AG04449 (cell line): Measurements from ENCODE around the gene MYADM.

Experiments
- CTCF ChIA-PET: fragments of 350-600 bp; formaldehyde crosslinking; extraction: SDS; loops from one replicate; lab custom pipeline; 2021; ENCODE audit warnings: antibody characterized with exemption; lab: Yijun Ruan, JAX
- POLR2A ChIA-PET: fragments of 400-600, 350-600 bp; formaldehyde crosslinking; extraction: SDS; loops from one replicate; lab custom pipeline; 2020; ENCODE audit warnings: antibody characterized with exemption, inconsistent platforms; lab: Yijun Ruan, JAX
- DNase-seq: peaks from one replicate; pipeline ENCODE4 v3.0.0-alpha.2; 2010; ENCODE audit warnings: low read depth, low spot score
- H3K4me3 ChIP-seq: 2 replicates; pipeline ENCODE4 v1.5.1; 2011; ENCODE audit warnings: low read depth, mild to moderate bottlenecking, control low read depth, low read length
- TF ChIP-seq, protein P1 (sequence below): IDR thresholded peaks from one replicate; pipeline ENCODE4 v1.5.1; 2011; ENCODE audit warnings: mild to moderate bottlenecking, moderate library complexity, low read length, control low read depth, inconsistent platforms; ENCODE audit not compliant: insufficient read depth; ENCODE audit errors: missing control alignments

MYADM gene

DNA sequence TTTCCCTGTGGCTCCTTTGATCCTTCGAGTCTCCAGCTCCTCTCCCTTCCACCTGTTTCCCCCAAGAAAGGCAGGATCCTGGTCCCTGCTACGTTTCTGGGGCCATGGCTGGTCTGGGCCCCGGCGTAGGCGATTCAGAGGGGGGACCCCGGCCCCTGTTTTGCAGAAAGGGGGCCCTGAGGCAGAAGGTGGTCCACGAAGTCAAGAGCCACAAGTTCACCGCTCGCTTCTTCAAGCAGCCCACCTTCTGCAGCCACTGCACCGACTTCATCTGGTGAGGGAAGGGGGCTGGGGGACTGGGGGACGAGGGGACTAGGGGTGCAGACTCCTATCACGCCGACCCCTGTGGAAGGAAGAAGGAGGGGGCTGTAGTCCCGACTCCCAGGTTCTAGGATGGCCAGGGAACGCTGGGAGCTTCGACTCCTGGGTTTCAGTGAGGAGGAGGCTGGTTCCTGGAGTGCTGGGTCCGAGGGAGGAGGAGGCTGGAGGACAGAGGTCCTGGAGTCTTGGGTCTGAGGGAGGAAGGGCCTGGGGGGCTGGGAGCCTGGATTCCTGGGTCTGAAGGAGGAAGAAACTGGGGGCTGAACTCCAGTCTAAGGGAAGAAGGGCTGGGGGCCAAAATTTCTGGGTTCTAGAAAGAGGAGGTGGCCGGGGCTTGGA is 14.8 kb downstream of the MYADM start:
- peak overlapping the region; percentile 46; the same call in 1 of the 2 replicates for H3K4me3 ChIP-seq
- CTCF ChIA-PET, result interaction anchor here (0.8 to 1.6 kb wide), 3 partner anchors 16 to 67 kb away, joined by 3 to 4 read pairs (median 4); no protein-coding TSS in a partner anchor
- POLR2A ChIA-PET, result no interaction called here
- TF ChIP-seq, protein P1, sequence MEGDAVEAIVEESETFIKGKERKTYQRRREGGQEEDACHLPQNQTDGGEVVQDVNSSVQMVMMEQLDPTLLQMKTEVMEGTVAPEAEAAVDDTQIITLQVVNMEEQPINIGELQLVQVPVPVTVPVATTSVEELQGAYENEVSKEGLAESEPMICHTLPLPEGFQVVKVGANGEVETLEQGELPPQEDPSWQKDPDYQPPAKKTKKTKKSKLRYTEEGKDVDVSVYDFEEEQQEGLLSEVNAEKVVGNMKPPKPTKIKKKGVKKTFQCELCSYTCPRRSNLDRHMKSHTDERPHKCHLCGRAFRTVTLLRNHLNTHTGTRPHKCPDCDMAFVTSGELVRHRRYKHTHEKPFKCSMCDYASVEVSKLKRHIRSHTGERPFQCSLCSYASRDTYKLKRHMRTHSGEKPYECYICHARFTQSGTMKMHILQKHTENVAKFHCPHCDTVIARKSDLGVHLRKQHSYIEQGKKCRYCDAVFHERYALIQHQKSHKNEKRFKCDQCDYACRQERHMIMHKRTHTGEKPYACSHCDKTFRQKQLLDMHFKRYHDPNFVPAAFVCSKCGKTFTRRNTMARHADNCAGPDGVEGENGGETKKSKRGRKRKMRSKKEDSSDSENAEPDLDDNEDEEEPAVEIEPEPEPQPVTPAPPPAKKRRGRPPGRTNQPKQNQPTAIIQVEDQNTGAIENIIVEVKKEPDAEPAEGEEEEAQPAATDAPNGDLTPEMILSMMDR, result no peak
- no peak for DNase-seq

DNA sequence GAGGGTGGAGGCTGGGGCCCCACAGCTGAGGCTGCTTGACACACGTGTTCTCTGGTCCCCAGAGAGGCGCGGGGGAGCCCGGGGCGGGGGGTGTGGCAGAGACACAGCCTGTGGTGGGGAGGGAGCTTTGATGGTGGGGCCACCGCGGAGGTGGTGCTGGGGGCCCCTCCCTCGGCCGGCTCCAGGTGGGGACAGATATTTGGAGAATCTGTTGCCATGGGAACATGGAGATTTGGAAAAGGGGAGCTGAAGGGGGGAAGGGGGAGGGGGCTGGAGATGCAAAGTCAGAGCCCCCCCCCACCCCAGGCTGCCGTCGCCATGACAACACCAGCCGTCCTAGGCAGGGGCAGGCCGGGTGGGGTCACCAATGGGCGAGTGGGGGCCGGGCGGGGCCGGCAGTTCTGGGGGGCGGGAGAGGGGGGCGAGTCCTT is 15.6 kb downstream of the MYADM start:
- ChIA-PET POLR2A (no interaction called here), CTCF (interaction anchor here (1.2 kb wide), 1 partner anchor 15 kb away, joined by 3 read pairs; no protein-coding TSS in a partner anchor)
- TF ChIP-seq, protein P1, result no peak
- DNase-seq, result no peak
- no peak overlapping the region for H3K4me3 ChIP-seq

DNA sequence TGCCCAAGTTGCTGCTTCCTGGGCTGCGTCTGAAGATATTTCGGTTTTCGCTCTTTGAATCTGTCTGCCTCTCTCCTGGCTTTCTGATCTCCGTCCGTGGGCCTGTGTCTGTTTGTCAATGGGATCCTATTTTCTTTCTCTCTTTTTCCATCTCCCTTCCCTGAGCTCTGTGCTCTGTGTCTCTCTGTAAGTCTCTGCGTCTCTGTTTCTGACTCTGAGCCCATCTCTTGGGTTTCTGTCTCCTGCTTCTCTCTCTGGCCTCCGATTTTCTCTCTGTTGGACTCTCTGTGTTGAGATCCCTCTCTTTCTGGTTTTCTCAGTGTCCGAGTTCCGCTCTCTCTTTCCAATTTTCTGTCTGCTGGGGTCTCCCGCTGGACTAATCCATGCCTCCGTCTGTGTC is 16.1 kb downstream of the MYADM start:
- ChIA-PET CTCF (interaction anchor here (1.2 to 2.3 kb wide), 2 partner anchors 14 to 23 kb away, joined by 3 to 5 read pairs; no protein-coding TSS in a partner anchor), POLR2A (no interaction called here)
- no peak for DNase-seq
- TF ChIP-seq, protein P1, result no peak
- no peak overlapping the region for H3K4me3 ChIP-seq

DNA sequence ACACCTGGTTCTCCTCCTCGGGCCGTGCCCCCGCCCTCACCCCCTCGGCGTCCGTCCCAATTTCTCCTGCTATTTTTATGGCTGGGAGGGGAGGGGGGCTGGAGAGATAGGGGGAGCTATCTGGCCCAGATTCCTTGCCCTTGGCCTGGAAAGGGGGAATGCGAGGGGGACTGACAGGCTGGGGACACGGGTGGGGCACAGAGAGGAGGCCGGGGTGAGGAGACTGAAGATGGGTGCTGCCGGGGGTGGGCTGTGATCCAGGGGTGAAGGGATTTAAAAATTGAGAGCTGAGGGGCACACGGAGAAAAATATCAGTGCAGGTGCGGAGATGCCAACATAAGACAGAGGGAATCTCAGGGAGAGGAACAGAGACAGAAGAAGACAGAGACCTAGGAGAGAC is 16.6 kb downstream of the MYADM start:
- no peak for DNase-seq
- POLR2A ChIA-PET, result no interaction called here
- TF ChIP-seq, protein P1, result no peak
- CTCF ChIA-PET, result interaction anchor here (0.7 to 2.3 kb wide), 3 partner anchors 14 to 23 kb away, joined by 3 to 5 read pairs (median 3); partner anchors contain the start of gene MYADM
- H3K4me3 ChIP-seq, result no peak overlapping the region

DNA sequence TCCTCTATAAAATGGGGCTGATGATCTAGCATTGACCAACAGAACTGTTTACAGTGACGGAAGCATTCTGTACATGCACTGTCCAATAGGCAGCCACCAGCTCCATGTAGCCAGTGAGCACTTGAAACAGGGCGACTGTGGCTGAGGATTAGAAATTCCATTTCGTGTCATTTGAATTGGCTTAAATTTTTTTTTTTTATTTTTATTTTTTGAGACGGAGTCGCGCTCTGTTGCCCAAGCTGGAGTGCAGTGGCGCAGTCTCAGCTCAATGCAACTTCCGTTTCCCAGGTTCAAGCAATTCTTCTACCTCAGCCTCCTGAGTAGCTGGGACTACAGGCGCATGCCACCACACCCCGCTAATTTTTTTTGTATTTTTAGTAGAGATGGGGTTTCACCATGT is 17.4 kb downstream of the MYADM start:
- CTCF ChIA-PET, result interaction anchor here (2.3 kb wide), 1 partner anchor 22 kb away, joined by 5 read pairs; no protein-coding TSS in a partner anchor
- POLR2A ChIA-PET, result no interaction called here
- no peak overlapping the region for H3K4me3 ChIP-seq
- DNase-seq, result no peak
- TF ChIP-seq, protein P1, result no peak

DNA sequence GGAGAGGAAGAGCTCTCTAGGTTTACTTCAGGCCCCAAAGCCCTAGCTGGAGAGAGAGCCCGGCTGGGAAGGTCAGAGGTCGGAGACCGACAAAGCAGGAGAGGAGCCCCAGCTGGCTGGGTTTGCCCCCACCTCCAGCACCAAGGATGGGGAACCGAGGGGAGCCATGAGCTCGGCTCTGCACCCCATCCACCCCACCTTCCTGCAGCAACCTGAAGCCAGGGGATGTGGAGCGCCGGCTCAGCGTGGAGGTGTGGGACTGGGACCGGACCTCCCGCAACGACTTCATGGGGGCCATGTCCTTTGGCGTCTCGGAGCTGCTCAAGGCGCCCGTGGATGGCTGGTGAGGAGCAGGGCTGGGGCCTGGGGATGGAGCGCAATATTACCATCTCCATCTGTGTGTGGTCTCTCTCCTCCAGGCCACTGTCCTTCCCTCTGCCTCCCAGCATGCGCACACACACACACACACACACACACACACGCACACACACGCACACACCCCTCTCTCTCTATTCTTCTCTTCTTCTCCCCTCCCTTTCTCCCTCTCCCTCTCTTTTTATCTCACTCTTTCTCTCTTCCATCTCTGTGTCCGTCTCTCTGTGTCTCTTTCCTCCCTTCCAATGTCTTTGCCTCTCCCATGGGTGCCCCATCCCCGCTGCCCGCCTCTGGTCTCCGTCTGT is 24.8 kb downstream of the MYADM start:
- POLR2A ChIA-PET, result no interaction called here
- CTCF ChIA-PET, result interaction anchor here (1.1 kb wide), 1 partner anchor 131 kb away, joined by 5 read pairs; no protein-coding TSS in a partner anchor
- no peak for DNase-seq
- H3K4me3 ChIP-seq, result no peak overlapping the region
- TF ChIP-seq, protein P1, result no peak
